ENCODE measurements around the gene GALNT18.

Gene GALNT18

DNA sequence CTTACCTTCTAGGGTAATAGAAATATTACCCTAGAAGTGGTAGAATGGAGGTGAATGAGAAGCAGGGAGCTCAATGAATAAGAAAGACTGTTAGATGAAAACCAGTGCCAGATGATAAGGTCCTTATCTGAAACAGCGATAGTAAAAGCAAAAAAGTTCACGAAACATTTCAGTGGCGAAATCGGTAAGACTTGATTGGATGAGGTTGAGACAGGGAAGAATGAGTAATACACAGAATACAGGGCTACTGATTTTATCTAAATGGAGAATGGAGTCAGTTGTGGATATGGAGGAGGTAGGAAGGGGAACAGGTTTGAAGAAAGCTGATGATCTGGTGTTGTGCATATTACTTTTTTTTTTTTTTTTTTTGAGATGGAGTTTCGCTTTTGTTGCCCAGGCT is 96.5 kb downstream of the GALNT18 start:
- DNase-seq, result no peak

DNA sequence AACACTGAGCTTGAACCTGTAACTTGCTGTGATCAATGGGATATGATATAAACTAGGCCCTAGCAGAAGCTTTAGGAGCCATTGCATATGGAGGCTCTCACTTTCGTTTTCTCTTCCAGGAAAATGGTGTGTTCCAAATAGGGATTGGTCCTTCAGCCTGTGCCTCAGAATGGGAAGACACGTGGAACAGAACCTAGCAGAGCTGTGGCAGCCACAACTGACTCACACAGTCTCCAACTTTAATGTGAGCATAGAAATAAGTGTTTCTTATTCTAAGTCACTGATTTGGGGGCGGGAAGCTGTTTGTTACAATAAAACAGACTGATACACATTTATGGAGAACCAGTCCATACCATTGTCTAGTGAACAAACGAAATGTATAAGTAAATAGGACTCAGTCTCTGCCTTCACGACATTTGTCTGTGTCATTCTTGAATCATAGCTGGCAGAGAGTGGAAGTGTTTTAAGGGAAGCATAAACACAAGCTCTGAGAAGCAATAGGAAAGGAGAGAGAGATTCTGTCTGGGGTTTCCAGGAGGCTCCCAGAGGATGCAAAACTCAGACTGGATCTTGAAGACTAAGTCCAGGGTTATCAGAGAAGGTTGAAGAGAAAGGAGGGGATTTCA is 97.3 kb downstream of the GALNT18 start:
- DNase-seq, result no peak

DNA sequence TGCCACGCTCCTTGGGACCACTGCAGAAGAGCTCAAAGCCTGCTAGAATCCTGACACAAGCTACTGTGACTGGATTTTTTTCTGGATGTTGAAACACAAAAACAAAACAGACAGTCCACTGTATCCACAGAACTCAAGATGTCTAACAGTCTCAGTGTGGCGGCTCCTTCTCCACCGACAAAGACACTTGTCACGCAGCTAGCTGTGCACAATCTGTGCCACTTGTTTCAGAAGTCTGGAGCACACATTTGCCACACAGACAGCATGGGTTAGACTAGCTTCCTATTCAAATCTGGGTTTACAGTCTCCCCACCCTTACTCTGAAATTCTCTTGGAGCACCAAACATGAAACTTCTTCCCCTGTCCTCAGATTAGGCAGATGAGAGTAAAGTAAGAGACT is 99.2 kb downstream of the GALNT18 start:
- no peak for DNase-seq

DNA sequence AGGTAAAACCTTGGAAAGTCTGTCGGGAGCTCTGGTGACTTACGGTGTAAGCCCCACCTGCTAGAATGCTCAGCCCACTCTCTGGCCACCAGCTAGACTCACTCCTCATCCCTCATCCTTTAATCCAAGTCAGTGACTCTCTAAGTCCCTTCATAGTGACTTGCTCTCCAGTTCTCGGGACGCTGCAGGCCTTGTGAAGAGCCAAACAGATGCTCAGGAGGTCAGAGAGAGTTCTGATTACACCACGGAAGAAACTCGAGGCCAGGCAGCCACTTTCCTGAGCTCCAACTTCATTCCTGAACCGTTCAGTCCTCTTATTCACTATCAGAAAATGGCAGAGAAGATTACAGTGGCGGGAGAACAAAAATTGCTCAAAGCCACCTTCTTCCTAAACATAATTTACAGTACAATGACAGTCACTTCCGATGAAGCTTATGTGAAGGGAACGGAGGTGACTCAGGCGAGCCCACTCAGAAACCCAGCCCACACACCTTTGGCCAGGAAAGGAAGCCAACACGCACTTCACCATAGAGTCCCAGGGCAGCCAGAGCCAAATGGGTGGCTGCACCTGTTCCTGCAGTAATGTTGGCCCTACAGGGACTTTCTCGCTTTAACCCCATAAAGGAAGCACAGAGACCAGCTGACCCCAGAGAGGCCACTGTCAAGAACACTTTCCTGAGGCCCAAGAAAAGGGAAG is 100.4 kb downstream of the GALNT18 start:
- no peak for DNase-seq

DNA sequence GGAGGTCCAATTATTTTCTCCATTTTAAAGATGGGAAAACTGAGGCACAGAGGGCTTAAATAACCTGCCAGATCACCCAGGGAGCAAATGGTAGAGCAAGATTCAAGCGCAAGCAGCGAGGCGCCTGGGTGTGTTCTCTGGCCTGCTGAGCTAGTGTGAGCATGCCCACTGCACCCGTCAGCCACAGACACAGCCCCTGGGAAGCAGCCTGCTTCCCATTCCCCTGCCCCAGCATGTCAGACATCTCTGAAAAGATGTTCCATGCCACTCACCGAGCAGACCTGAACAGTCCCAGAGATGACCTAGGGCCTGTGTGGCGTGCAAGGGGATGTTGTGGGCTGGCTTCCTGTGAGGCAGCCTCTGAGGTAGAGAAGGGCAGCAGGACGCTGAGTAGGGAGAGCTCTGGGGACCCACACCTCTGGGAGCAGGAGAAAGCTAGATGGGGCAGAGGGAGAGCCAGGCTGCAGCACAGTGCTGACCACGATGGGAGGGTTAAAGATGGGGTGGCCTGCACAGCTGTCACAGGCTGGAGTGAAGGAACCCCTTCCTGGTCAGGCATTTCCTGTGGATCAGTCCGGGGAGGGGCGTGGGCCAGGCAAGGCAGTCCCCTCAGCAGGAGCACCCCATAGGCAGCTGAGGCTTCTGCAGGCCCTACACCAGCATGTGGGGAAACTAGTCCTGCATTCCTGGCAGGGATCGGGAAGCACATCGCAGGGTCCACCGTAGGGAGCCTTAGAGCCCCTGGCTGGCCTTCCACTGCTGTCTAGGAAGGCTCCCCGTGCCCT is 101.4 kb downstream of the GALNT18 start:
- DNase-seq, result no peak

DNA sequence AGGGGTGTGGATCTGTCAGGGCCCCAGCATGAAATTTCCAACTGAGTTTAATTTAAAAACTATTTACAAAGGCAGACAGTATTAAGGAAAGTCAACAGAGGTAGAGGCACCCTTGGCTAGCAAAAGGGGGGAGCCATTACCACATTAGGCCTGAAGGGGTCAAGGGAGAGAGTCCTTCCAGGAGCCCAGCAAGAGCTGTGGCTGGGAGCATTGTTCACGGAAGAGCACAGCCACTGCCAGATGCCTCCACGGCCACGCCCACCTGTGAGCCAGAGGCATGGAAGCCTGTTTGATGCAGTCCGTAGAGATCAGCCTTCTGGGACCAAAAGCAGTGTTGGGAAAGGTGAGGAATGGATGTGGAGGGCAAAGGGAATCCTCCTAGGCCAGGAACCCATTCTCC is 102.6 kb downstream of the GALNT18 start:
- DNase-seq, result no peak

DNA sequence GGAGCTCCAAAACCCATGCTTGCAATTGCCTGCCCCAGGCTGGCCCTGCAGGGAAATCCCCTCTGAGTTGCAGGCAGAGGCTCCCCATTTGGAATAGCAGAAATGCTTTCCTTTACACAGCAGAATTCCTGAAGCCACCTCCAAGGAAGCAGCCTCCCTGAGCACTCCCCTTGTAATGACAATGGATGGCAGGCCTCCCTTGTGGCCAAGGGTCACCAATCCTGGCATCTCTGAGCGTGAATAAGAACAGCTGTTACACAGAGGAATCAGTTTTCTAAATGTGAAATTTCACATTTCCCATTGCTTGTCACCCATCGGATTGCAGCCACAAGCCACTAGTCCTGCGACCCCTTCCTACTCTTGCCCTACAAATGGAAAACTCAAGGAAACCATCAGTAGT is 107.6 kb downstream of the GALNT18 start:
- DNase-seq, result no peak

DNA sequence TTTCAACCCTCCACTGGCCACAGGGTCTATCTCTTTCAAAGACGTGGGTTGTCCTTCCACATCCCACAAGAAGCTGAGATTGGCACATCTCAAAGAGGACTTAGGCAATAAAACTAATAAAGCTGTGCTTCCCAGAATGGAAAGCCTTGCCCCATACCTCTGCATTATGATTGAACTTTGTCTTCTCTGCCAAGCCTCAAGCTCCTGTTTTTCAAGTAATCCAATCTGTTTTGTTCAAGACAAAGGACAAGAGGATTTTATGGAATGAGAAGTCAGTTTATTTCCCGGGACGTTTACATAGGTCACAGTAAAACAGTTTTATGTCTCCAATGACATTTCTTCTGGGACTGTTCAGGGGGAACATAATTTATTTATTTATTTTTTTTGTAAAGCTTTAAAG is 108.4 kb downstream of the GALNT18 start:
- DNase-seq, result no peak

DNA sequence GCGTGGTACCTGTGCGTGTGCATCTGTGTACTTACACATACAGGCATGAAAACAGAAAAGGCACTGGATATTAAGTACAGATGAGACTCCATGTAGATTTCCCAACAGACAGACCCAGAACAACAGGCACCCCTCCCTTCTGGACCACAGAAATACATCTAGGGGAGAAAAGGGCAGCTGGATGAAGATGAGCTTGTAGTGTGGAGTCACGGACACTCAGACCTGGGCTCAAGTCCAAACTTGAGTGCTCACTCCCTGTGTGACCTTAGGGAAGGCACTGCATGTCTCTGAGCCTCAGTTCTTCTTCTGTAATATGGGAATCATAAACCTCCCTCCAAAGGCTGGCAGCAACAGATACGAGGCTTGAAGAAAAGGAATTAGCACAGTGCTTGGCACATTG is 108.9 kb downstream of the GALNT18 start:
- no peak for DNase-seq

DNA sequence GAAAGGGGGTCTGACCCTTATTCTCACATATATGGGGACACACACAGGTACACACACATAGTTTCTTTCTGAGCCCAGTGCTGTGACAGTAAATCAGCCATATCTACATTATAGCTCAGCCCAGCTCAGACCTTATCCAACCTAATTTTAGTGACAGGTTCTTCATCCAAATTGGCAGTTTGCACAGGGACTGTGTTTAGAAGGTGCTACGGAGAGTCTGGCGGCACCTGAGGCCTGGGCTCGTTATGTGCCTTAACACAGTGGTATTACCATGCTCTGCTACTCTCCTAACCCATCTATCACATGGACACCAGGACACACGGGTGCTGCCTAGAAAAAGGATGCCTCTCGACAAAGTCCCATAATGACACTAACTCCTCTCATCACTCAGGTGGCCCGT is 109.3 kb downstream of the GALNT18 start:
- no peak for DNase-seq

DNA sequence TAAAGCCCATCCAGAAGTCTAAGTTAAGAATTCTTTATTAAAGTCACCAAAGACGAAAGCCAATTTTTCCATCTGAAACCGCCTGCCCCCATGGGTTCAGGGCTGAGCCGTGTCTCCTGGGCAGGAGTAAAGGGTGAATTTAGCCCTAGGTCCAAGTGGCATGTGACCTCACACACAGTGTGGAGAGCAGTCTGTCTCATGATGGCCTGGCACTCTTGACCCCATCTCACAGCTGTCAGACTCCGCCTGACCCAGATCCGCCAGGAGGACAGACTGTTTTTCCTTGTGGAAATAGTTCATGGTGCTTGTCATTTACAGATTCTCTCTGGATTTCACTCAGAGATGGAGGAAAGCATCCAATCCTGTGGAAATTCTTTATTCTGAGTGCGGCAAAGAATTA is 109.7 kb downstream of the GALNT18 start:
- no peak for DNase-seq

DNA sequence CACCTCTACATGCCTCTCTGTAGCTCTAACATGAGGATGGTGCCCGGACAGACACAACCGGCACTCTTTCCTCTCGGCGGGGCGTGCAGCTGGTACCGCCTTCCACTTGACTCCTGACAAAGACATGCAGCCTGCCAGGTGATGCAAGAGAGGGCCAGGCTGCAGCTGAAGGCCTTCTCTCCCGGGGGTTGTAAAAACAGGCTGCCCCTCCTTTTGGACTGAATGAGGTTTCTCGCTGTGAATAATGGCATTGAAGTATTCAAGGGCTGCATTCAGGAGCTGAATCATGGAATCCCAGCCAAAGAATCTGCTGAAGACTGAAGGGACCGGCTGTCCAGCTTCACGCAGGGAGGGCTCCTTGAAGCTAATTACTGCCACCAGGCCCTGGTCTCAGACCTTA is 110.9 kb downstream of the GALNT18 start:
- no peak for DNase-seq

DNA sequence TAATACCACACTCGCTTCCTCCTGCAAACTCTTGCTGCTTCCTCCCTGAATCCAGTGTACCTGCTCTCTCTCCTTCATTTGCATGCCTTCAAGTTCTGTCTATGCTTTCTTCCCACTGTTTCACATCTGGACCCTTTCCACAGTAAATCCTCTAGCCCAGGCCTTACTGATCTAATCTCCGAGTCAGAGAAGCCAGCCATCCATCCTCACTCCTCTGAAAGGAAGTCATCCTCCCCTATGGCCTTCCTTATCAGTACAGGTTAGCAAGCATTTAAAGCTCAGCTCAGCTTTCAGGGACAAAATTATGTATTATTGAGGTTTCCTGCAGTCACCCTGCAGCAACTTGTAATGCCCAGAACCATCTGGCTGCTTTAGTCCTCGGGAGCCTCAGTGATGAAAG is 116.1 kb downstream of the GALNT18 start:
- no peak for DNase-seq

DNA sequence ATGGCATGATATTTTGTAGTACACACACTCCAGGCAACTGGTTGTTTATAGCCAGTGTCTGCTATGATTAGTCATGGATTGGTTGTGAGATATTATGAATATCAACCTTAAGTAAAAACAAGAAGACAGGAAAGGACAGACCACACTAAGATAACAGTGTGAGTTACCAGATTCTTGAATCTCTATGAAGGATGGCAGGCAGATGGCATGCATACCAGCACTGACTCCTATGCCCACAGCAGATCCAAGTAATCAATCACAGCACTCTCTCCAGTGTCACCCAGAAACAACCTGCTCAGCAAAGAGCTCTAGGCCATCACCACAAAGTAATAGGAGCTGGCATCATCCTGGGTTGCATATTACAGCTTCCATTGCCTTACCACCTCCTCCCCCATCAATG is 116.6 kb downstream of the GALNT18 start:
- no peak for DNase-seq

DNA sequence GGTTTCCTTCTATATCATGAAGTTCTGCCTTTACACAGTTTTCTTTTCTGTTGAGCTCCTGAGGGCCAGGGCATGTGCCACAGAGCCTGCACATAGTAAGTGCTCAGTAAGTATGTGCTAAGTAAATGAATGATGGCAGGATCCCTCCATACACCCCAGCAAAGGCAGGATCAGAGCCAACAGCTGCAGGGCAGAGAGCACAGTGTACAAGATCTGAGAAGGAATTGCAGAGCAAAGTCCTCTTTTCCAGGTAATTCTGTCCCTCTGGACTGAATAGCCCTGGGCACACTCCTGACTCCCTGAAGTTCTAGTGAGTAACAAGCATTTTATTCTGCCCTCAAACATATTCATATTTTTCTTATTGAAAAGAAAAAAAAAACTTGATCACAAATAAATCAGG is 117.7 kb downstream of the GALNT18 start:
- no peak for DNase-seq

DNA sequence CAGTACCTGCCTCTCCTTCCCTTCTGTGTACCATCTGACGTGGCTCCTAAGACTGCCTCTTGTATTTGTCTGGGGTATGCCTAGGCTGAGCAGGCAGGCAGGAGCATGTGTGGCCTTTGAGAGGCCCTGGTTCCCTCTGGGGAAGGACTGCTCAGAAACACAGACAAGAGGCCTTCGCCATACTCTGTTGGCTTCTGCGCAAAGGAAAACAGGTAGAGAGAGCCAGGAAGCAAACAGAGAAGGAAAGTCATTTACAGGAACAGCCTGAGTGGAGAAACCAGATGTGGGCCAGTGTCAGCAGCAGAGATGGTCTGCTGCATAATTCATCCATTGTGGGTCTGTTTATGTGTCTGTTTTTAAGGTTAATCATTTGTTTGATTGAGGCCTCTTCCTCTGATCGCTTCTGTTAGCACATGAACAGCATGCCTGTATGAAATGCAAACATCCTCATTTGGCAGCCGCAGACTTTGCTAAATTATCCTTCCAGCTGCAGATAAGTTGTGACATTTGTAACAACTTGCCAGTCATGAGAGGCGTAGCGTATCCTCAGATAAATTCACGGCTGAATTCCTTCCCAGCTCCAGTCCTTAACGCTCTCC is 119.4 kb downstream of the GALNT18 start:
- DNase-seq, result no peak

DNA sequence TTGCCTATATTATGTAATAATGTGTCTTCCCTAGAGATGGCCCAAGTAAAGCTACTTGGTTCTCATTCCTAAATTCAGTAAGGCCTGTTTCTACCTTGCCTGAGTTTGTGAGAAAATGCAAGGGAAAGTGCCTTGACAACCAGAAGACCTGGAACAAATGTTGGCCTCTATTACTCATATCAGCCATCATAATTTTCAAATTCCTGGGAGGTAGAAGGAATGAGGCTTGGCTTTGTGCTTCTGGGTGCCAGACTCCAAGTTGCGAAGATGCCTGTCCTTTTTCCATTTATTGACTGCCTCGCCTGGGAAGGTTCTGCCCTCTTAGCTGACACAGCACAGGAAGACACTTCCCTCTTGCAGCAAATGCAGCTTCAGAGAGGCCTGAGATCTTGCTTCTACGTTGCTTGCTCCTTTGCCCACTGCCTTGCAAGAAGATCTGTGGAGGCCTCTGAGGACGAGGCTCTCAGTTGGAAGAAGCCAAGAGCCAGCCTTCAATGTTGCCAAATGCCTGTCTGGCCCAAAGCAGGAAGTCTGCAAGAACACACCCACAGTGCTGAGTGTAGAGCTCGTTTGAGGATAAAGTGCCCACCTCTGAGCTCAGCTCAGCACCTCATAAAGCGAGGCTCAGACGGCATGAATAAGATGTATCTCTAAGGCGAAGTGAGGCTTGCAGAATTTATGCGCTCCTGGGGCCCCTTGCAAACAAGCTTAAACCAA is 120.1 kb downstream of the GALNT18 start:
- DNase-seq, result no peak

DNA sequence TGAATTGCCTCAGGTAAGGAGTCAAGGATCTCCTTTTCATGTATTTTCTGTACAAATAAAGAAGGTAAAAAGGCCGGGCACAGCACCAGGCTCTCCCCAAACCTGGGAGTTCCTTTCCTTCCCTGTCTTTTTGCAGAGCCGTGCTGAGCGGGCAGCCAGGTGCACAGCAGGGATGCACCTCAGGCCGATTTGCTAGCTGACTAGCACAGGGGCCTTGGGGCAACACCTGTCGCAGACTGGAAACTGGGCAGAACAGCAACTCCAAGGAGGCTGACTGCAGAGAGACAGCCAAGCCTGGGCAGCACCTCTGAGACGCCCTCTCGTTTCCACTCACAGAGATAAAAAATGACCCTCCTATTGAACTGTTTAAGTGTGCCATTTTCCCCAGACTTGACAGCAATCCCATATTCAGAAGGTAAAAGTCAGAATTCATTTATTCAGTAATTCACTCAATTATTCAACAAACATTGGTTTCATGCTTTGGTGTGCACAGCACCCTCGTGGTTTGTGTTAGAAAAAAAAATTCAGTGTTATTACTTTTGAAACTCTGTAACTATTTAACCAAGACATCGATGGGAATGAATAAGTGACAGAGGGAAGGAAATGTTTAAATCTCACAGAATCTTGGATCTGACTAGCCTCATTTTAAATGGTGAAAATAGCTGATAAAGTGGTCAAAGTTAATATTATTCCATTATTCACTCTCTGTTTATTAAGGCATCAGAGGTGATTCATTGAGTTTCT is 120.9 kb downstream of the GALNT18 start:
- DNase-seq, result no peak

DNA sequence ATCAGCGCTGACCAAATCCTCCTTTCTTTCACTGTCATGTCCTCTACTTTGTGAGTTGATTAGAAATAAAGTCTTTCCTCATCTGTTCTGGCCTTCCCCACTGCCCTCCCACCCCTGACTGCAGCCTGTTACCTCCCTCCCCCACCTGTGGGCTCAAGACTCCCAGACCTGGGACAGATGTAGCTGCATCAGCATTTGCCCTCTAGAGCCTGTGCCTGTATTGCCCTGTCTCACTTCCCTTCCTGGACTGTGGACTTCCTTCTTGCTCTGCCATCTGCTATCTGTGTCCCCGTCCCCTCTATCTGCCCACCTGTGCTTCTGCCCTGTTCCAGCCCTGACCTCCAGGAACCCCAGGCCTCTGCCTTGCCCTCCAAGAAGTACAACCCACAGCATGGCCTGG is 122.5 kb downstream of the GALNT18 start:
- no peak for DNase-seq

DNA sequence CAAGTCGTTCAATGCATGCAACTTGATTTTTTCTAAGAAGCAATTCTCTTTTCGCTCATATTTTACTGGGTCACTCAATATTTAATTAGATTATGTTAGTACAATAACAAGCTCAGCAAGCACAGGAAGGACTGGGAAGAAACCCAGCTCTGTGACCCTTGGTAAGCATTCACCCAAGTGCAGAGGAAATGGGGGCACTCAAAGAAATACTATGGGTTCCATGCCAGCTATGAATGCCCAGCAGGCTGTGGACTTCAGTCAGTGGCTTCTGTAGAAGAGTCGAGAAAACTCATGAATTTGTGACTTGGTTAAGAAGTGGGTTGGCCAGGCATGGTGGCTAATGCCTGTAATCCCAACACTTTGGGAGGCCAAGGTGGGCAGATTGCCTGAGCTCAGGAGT is 123.6 kb downstream of the GALNT18 start:
- DNase-seq, result no peak

DNA sequence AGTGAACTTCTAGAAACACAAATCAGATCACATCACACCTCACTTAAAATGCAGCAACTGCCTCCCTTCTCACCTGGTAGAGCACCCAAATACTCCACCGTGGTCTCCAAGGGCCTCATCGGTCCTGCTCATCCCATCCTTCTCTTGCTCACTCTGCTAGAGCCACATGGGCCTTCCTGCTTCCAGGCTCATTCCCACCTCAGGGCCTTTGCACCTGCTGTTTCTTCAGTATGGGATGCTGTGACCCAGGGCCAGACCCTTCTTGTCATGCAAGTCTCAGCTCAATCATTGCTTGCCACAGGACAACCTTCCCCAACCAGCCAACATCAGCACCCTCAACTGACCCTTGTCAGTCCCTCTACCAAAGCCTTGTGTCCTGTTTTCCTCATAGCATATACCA is 124.9 kb downstream of the GALNT18 start:
- DNase-seq, result no peak

DNA sequence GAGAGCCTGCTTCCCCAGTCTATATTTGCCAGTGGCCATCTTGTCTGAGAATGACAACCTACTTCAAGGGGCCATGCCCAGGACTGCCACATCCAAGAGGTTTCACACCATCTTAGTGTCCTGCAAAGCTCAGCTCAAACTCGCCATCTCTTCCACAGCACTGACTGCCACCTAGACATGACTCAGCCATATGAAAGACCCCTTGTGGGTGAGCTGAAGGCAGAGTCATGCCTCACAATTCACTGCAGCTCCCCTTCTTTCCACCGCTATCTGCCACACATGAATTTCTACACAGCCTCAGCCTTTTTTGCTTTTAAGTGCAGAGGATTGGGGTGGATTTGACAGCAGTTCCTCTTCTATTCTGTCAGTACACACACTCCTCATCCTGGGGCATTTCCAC is 127.5 kb downstream of the GALNT18 start:
- no peak for DNase-seq

DNA sequence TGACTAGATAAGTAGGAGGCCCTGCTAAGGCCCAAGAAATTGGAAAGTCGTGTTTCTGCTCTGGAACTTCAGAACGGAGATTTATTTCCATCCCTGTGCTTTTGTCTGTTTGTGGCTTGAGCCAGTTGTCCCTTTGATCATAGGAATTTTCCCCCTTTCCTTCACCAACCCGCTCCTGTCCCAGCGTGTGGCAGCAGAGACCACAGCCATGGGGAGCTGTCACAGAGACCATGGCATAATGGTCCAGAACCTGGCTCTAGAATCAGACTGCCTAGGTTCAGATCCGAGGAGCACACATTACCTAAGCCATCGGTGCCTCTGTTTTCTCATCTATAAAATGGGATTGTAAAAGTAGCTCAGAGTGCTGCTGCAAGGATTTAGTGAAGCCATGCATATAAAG is 128.1 kb downstream of the GALNT18 start:
- no peak for DNase-seq

Data from CD4-positive, alpha-beta T cell treated with Interleukin-4 for 1 hour (primary cell).